Ishikawa (cell line): ENCODE data around the gene SELENOW.

ENCODE experiments used
- CEBPB ChIP-seq: IDR thresholded peaks from 2 replicates; pipeline ENCODE4 v1.6.1; 2012
- EP300 ChIP-seq: IDR thresholded peaks from 2 replicates; pipeline ENCODE4 v1.6.1; 2012; ENCODE audit warnings: borderline replicate concordance
- NFIC ChIP-seq: IDR thresholded peaks from 2 replicates; pipeline ENCODE4 v1.6.1; 2012
- TAF1 ChIP-seq: IDR thresholded peaks from 2 replicates; pipeline ENCODE4 v1.6.1; 2012; ENCODE audit warnings: low read depth, mild to moderate bottlenecking
- TF ChIP-seq, protein P1 (sequence below): IDR thresholded peaks from 2 replicates; pipeline ENCODE4 v1.6.1; 2012

- TF ChIP-seq, protein P1, sequence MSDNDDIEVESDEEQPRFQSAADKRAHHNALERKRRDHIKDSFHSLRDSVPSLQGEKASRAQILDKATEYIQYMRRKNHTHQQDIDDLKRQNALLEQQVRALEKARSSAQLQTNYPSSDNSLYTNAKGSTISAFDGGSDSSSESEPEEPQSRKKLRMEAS, result no peak
- no peak for TF ChIP-seq TAF1
- TF ChIP-seq CEBPB, result no peak
- no peak for TF ChIP-seq NFIC
- TF ChIP-seq EP300, result no peak
These were observed 34.9 kb downstream of the SELENOW start for GRCh38 chr19:47813304-47813994.
